Neural crest cell (in vitro differentiated cells): ENCODE results near the gene PLRG1. TPM values are rescaled to one million over a fixed set of nuclear protein-coding genes. Genes with fewer than 3 reads are reported as not detected.
A peak's percentile ranks its signal among the peaks of the same experiment; 100 is the strongest.

ENCODE experiments used
- DNase-seq: peaks from one replicate; pipeline ENCODE4 v3.0.0; 2021; ENCODE audit warnings: low read depth, mixed read lengths, low spot score
- H3K27ac Mint-ChIP-seq: one replicate; pipeline ENCODE4 v1.8.0; 2021; ENCODE audit warnings: mild to moderate bottlenecking, mixed read lengths; ENCODE audit not compliant: unreplicated experiment
- H3K27me3 Mint-ChIP-seq: 2 replicates; pipeline ENCODE4 v1.8.0; 2021; ENCODE audit warnings: low read depth, mild to moderate bottlenecking, mixed read lengths
- H3K36me3 Mint-ChIP-seq: 2 replicates; pipeline ENCODE4 v1.8.0; 2021; ENCODE audit warnings: low read depth, mild to moderate bottlenecking, mixed read lengths
- H3K4me1 Mint-ChIP-seq: 2 replicates; pipeline ENCODE4 v1.8.0; 2021; ENCODE audit warnings: mixed read lengths
- H3K4me3 Mint-ChIP-seq: one replicate; pipeline ENCODE4 v1.8.0; 2021; ENCODE audit warnings: mild to moderate bottlenecking, mixed read lengths
- H3K9me3 Mint-ChIP-seq: 2 replicates; pipeline ENCODE4 v1.8.0; 2021; ENCODE audit warnings: mixed read lengths
- CTCF ChIP-seq: fragments of 200-600 bp; sonication (generic); conservative IDR thresholded peaks from 2 replicates; pipeline ENCODE4 v1.5.0; 2021; ENCODE audit warnings: antibody characterized with exemption, mild to moderate bottlenecking
- total RNA-seq: library from RNA; stranded (reverse); gene quantifications from 2 replicates; pipeline ENCODE4 v1.2.1, GENCODE V29; 2021

PLRG1 gene
- total RNA-seq, 1 donor from 2014 or later, result 93.3 TPM

GRCh38 chr4:154487145-154487544 lies 63.1 kb downstream of the PLRG1 start:
- no peak for DNase-seq
- H3K27me3 Mint-ChIP-seq, result peaks cover 44% of the 10 kb centered on the region
- TF ChIP-seq CTCF, result no peak
- H3K36me3 Mint-ChIP-seq, result no peaks in the 10 kb centered on the region
- peak overlapping the region; percentile 31 for H3K4me3 Mint-ChIP-seq
- H3K9me3 Mint-ChIP-seq, result no peaks in the 10 kb centered on the region
- H3K27ac Mint-ChIP-seq, result no peak overlapping the region
- H3K4me1 Mint-ChIP-seq, result peaks cover 11% of the 10 kb centered on the region

- Mint-ChIP-seq H3K27me3 (peaks cover 25% of the 10 kb centered on the region), H3K4me1 (no peaks in the 10 kb centered on the region), H3K36me3 (no peaks in the 10 kb centered on the region), H3K4me3 (no peak overlapping the region), H3K27ac (no peak overlapping the region), H3K9me3 (no peaks in the 10 kb centered on the region)
- DNase-seq, result no peak
- TF ChIP-seq CTCF, result no peak
Measured at GRCh38 chr4:154485127-154485773, 65.0 kb downstream of the PLRG1 start.

Other genes starting within 250 kb of the PLRG1 start
- 0.91 and 1.2 TPM in 2 replicates for gene DCHS2, start 58.6 kb downstream of the PLRG1 start, total RNA-seq
- not detected in 2 replicates for gene FGB, start 12.6 kb upstream of the PLRG1 start, total RNA-seq
- not detected in 2 replicates for gene FGA, start 40.3 kb upstream of the PLRG1 start, total RNA-seq
- gene FGG, start 62.3 kb upstream of the PLRG1 start, total RNA-seq, result not detected in 2 replicates
- 0.09 and 0.20 TPM in 2 replicates for gene LRAT, start 193.6 kb upstream of the PLRG1 start, total RNA-seq
- gene RBM46, start 230.9 kb upstream of the PLRG1 start, total RNA-seq, result not detected in 2 replicates